Measurements from ENCODE around the gene UTP11. TPM values are rescaled to one million over a fixed set of nuclear protein-coding genes. Genes with fewer than 3 reads are reported as not detected.
"Not testable (repeated sequence)": the region's sequence is repeated elsewhere in the genome, so short reads cannot be mapped to it uniquely, and the experiment has no call there.

UTP11 gene, protein sequence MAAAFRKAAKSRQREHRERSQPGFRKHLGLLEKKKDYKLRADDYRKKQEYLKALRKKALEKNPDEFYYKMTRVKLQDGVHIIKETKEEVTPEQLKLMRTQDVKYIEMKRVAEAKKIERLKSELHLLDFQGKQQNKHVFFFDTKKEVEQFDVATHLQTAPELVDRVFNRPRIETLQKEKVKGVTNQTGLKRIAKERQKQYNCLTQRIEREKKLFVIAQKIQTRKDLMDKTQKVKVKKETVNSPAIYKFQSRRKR
- total RNA-seq (54.1 and 60.1 TPM in 2 replicates), polyA plus RNA-seq (13.8 and 20.1 TPM in 2 replicates), polyA minus RNA-seq (12.6 and 13.9 TPM in 2 replicates), Bru-seq, nascent RNA (percentile 94 among the genes with signal in this experiment), BruChase-seq, experiment 1, labeled RNA remaining after a 6-hour chase (percentile 95 among the genes with signal in this experiment), BruChase-seq, experiment 2, labeled RNA remaining after a 2-hour chase (percentile 94 among the genes with signal in this experiment)
- 28.5 and 34.9 TPM in 2 replicates for polyA plus RNA-seq (2011; cell fraction: cytosol; rRNA removed)
- 22.2 and 28.2 TPM in 2 replicates for polyA plus RNA-seq (2011; cell fraction: nucleus; rRNA removed)
- polyA plus RNA-seq (2012), result 42.6 and 48.1 TPM in 2 replicates
- polyA minus RNA-seq (2011; cell fraction: cytosol; rRNA and poly(A)+ RNA removed), result 14.2 TPM
- 24.0 and 34.8 TPM in 2 replicates for polyA minus RNA-seq (2011; cell fraction: nucleus; rRNA and poly(A)+ RNA removed)
- long read RNA-seq, transcript UTP11-201 (8 exons, 2,019 nt), result major isoform, 358 of 382 reads
- long read RNA-seq, partial matches to known transcripts, result 6 of 382 reads
- long read RNA-seq, other reads (novel, unspliced or antisense), result 17 of 382 reads

DNA sequence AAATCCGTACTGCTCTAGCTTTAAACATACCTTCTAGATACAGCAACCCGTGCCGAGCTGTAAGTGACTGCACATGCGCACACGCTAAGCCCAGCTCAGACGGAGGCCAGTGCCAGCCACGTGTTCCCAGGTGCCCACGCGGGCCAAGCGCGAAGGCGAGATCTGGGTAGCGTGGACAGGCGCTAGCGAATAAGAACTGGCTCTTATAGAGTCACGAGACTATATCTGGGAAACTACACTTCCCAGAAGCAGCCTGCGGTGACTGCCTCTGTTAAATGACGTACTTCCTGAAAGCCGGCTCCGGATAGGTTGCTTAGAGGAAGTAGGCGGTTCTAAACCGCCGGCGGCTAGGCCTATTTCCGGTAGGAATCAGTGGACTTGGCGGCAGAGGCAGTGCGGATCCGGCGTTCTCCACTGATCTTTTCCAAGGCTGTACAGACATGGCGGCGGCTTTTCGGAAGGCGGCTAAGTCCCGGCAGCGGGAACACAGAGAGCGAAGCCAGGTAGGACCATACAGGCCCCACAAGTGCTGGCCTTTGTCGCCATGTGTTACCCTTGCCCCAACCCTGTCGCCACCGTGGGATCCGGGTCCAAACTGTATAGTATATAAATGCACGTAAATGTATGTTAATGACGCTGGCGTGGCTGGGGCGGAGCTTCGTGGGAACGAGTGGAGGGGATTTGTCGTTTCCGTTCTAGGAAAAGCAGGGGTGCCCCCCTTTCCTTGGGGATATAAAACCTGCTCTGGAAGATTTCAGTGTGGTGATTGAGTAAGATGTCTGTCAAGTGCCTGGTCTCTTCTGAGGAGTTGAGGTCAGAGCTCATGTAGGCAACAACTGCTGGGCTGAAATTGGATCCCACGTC, at the start of gene UTP11:
UTP11 (plus strand) TSS at position 372 of the 864 bp plus-strand sequence; CDS start at position 441, 69 bp downstream.
- H3K27me3 ChIP-seq (ENCODE audit: control insufficient read depth in 2 of 2, insufficient read depth in 2 of 2, low read length in 2 of 2), result no peaks in the 10 kb centered on the region
- ChIA-PET CTCF (interaction anchor here (0.5 to 1.9 kb wide), 7 partner anchors 9 to 456 kb away, joined by 3 to 14 read pairs (median 4); partner anchors contain the start of genes DNALI1 and SF3A3), POLR2A (interaction anchor here (0.6 to 1.7 kb wide), 2 partner anchors 9 to 12 kb away, joined by 3 to 14 read pairs; no protein-coding TSS in a partner anchor)
- peaks cover 0 to under 1% of the 10 kb centered on the region in 2 experiments for H3K36me3 ChIP-seq (ENCODE audit: control insufficient read depth in 2 of 2, extremely low read depth in 1 of 2, insufficient read depth in 2 of 2, low read length in 2 of 2)
- DNase-seq (ENCODE audit: low read depth, low spot score), result peak; percentile 99
- peaks cover 39% of the 10 kb centered on the region for H3K79me2 ChIP-seq (ENCODE audit: control insufficient read depth, insufficient read depth, low read length)
- TF ChIP-seq GATA2 (IDR thresholded peaks at IDR 0.05; ENCODE audit: insufficient read depth, insufficient read length, low read depth, low read length) (no peak), JUN (IDR thresholded peaks at IDR 0.05; ENCODE audit: borderline replicate concordance, insufficient read depth, insufficient read length, low read depth) (peak; percentile 36), EZH2 (IDR thresholded peaks at IDR 0.05; ENCODE audit: borderline replicate concordance, low read depth, low read length, severe bottlenecking) (no peak), POLR2A (IDR thresholded peaks at IDR 0.05; ENCODE audit: low read depth, low read length) (peak; percentile 90), MYC (IDR thresholded peaks at IDR 0.05; ENCODE audit: low read depth, low read length) (peak; percentile 99), FOS (IDR thresholded peaks at IDR 0.05; ENCODE audit: borderline replicate concordance, insufficient read depth, low read length) (no peak), POLR2AphosphoS5 (IDR thresholded peaks at IDR 0.05; ENCODE audit: insufficient read depth, low read depth, low read length) (peak; percentile 88)
- TF ChIP-seq, protein P1, sequence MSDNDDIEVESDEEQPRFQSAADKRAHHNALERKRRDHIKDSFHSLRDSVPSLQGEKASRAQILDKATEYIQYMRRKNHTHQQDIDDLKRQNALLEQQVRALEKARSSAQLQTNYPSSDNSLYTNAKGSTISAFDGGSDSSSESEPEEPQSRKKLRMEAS (IDR thresholded peaks at IDR 0.05; ENCODE audit: insufficient read depth, insufficient read length), result peak; percentile 100
- TF ChIP-seq, protein P2, sequence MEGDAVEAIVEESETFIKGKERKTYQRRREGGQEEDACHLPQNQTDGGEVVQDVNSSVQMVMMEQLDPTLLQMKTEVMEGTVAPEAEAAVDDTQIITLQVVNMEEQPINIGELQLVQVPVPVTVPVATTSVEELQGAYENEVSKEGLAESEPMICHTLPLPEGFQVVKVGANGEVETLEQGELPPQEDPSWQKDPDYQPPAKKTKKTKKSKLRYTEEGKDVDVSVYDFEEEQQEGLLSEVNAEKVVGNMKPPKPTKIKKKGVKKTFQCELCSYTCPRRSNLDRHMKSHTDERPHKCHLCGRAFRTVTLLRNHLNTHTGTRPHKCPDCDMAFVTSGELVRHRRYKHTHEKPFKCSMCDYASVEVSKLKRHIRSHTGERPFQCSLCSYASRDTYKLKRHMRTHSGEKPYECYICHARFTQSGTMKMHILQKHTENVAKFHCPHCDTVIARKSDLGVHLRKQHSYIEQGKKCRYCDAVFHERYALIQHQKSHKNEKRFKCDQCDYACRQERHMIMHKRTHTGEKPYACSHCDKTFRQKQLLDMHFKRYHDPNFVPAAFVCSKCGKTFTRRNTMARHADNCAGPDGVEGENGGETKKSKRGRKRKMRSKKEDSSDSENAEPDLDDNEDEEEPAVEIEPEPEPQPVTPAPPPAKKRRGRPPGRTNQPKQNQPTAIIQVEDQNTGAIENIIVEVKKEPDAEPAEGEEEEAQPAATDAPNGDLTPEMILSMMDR (IDR thresholded peaks at IDR 0.05; ENCODE audit: extremely low read depth in 1 of 2, insufficient read depth in 1 of 2, low read depth in 1 of 2, low read length in 2 of 2), result no peak
- H3K27ac ChIP-seq (ENCODE audit: insufficient read depth, low read depth, low read length), result peak within 1 kb of the TSS; percentile 85
- H3K9me1 ChIP-seq (replicated peaks; ENCODE audit: control insufficient read depth, extremely low read depth, insufficient read depth, low read length), result no peaks in the 10 kb centered on the region
- FAIRE-seq, result peak; percentile 99
- no peaks in the 10 kb centered on the region for H4K20me1 ChIP-seq (replicated peaks; ENCODE audit: control insufficient read depth, extremely low read depth, insufficient read depth, low read length)
- TSS peak; percentile 65 for BruUV-seq (replicated peaks)
- H2AFZ ChIP-seq (ENCODE audit: low read depth, low read length), result peak within 1 kb of the TSS; percentile 46
- dilution Hi-C loops (cut with MboI; ENCODE audit: extremely low pct_ligation_motif_present, low sequenced_read_pairs) (no loop called here), intact Hi-C loops (cut with micrococcal nuclease) (loop anchor here (1.0 to 10.0 kb wide), 4 partner anchors 12 to 438 kb away; partner anchors contain the start of gene SF3A3)
- peaks cover 49% of the 10 kb centered on the region for H3K4me1 ChIP-seq (ENCODE audit: control insufficient read depth, extremely low read depth, insufficient read depth, low read length)
- H3K9me3 ChIP-seq (replicated peaks; ENCODE audit: control insufficient read depth, insufficient read depth, low read length), result no peaks in the 10 kb centered on the region
- H3K4me3 ChIP-seq (replicated peaks in 1 of 3; ENCODE audit: insufficient read depth in 1 of 3, low read depth in 1 of 3, low read length in 3 of 3), result peak within 1 kb of the TSS; percentile 27 to 81 (median 58)
- peak within 1 kb of the TSS; percentile 80 for H3K4me2 ChIP-seq (ENCODE audit: insufficient read depth, low read length)
- peak within 1 kb of the TSS; percentile 93 for H3K9ac ChIP-seq (replicated peaks; ENCODE audit: extremely low read depth, insufficient read depth, low read length)

DNA sequence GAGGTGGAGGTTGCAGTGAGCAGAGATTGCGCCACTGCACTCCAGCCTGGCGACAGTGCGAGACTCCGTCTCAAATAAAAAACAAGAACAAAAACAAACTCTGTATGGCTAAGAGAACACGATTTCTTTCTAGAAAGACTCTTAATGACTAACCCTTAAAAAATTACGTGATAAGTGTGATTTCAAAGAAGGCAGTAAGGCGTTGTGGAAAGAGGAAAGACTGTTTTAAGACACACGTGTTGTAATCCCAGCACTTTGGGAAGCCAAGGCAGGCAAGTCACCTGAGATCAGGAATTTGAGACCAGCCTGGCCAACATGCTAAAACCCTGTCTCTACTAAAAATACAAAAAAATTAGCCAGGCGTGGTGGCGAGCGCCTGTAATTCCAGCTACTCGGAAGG, 48.4 kb upstream of the UTP11 start:
- BruUV-seq (replicated peaks); H3K27ac ChIP-seq (ENCODE audit: insufficient read depth, low read depth, low read length); POLR2A ChIA-PET; H3K4me2 ChIP-seq (ENCODE audit: insufficient read depth, low read length); H3K9me1 ChIP-seq (replicated peaks; ENCODE audit: control insufficient read depth, extremely low read depth, insufficient read depth, low read length); H4K20me1 ChIP-seq (replicated peaks; ENCODE audit: control insufficient read depth, extremely low read depth, insufficient read depth, low read length); FAIRE-seq; H3K9me3 ChIP-seq (replicated peaks; ENCODE audit: control insufficient read depth, insufficient read depth, low read length); CTCF ChIA-PET; H3K27me3 ChIP-seq (ENCODE audit: control insufficient read depth in 2 of 2, insufficient read depth in 2 of 2, low read length in 2 of 2); H3K4me3 ChIP-seq (replicated peaks in 1 of 3; ENCODE audit: insufficient read depth in 1 of 3, low read depth in 1 of 3, low read length in 3 of 3); H3K9ac ChIP-seq (replicated peaks; ENCODE audit: extremely low read depth, insufficient read depth, low read length); dilution Hi-C loops (cut with MboI; ENCODE audit: extremely low pct_ligation_motif_present, low sequenced_read_pairs); H2AFZ ChIP-seq (ENCODE audit: low read depth, low read length); DNase-seq (ENCODE audit: low read depth, low spot score); intact Hi-C loops (cut with micrococcal nuclease); H3K79me2 ChIP-seq (ENCODE audit: control insufficient read depth, insufficient read depth, low read length); H3K4me1 ChIP-seq (ENCODE audit: control insufficient read depth, extremely low read depth, insufficient read depth, low read length): not testable (repeated sequence)
- peaks cover 12 to 20% of the 10 kb centered on the region in 2 experiments for H3K36me3 ChIP-seq (ENCODE audit: control insufficient read depth in 2 of 2, extremely low read depth in 1 of 2, insufficient read depth in 2 of 2, low read length in 2 of 2)
